Gastrocnemius medialis (tissue), 4 donors: Measurements from ENCODE around the gene VPS45.
A peak's percentile ranks its signal among the peaks of the same experiment; 100 is the strongest.

Source experiments
- POLR2A ChIP-seq, 2 donors: fragments of 450-650 bp; IDR thresholded peaks; one replicate each; pipeline ENCODE4 v1.6.1; 2017; ENCODE audit warnings: antibody characterized with exemption in 2 of 2, mild to moderate bottlenecking in 2 of 2, moderate library complexity in 2 of 2
- TF ChIP-seq, protein P1 (sequence below), 5 experiments: fragments of 450-650 bp in 3 of 5; fragments of 200-600 bp in 2 of 5; sonication (generic) in 2 of 5; IDR thresholded peaks in 4 of 5; conservative IDR thresholded peaks in 1 of 5; 1 replicate in 4 of 5; 2 replicates in 1 of 5; pipeline ENCODE4 v1.5.1; 2016 to 2019; ENCODE audit warnings: antibody characterized with exemption in 5 of 5, mild to moderate bottlenecking in 3 of 5, moderate library complexity in 3 of 5

DNA sequence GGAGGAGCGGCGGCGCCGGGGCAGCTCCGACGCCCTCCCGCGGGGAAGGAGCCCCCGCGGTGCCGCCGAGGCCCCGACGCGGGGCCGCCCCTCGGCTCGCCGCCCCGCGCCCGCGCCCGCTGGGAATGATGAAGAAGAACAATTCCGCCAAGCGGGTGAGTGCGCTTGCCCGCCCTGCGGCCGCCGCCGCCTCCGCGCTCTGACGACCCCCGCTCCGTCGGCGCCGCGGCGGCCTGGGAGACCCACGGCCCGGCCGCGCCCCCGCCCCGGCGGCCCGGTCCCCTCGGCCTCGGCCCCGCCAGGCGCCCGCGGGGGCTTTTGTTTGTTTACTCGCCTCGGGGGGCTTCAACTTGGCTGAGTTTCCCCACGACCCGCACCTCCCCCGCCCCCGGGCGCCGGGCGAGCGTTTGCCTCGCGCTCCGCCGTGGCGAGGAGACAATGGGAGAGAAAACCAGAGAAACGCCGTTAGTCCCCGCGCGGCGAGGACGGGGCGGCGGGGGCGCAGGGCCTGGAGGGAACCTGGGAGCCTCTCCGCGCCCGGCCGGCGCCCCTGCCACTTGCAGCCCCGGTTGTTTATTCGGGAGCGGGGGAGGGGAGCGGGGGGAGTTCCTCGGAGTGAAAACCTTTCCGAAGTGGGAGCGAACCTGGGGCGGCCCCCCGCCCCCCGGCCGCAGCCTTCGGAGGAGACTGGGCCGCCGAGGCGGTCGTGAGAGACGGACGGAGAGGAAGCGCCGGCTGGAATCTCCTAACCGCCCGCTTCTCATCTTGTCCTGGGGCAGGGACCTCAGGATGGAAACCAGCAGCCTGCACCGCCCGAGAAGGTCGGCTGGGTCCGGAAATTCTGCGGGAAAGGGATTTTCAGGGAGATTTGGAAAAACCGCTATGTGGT is 82.8 kb downstream of the VPS45 start:
- TF ChIP-seq, protein P1, sequence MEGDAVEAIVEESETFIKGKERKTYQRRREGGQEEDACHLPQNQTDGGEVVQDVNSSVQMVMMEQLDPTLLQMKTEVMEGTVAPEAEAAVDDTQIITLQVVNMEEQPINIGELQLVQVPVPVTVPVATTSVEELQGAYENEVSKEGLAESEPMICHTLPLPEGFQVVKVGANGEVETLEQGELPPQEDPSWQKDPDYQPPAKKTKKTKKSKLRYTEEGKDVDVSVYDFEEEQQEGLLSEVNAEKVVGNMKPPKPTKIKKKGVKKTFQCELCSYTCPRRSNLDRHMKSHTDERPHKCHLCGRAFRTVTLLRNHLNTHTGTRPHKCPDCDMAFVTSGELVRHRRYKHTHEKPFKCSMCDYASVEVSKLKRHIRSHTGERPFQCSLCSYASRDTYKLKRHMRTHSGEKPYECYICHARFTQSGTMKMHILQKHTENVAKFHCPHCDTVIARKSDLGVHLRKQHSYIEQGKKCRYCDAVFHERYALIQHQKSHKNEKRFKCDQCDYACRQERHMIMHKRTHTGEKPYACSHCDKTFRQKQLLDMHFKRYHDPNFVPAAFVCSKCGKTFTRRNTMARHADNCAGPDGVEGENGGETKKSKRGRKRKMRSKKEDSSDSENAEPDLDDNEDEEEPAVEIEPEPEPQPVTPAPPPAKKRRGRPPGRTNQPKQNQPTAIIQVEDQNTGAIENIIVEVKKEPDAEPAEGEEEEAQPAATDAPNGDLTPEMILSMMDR (IDR thresholded peaks at IDR 0.05 in 4 of 5, conservative IDR thresholded peaks at IDR 0.05 in 1 of 5) = no peak
- TF ChIP-seq POLR2A (IDR thresholded peaks at IDR 0.05) = peak; percentile 3 to 43
